Kasumi-1 (cell line): ENCODE measurements around the gene GLT8D2.

Source experiments
- DNase-seq, 2 experiments: peaks; one replicate each; lab custom pipeline; 2025; lab: John Stamatoyannopoulos, UW

The GLT8D2 gene

DNA sequence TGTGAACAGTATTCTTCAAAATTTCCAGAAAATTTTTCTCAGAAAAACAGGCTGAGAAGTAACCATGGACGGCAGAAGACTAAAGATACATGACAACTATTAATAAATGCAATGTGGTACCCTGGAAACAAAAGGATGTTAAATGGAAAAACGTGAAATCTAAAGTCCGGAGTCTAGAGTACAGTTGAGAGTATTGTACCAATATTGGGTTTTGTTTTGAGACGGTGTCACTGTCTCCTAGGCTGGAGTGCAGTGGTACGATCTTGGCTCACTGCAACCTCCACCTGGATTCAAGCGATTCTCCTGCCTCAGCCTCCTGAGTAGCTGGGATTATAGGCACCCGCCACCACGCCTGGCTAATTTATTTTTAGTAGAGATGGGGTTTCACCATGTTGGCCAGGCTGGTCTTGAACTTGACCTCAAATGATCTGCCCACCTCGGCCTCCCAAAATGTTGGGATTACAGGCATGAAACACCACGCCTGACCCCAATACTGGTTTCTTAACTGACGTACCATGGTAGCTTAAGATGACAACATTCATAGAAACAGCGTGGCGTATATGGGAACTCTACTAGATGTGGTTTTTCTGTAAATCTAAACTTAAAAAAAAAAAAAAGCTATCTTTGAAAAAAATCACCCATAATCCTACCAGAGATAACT, 101.1 kb downstream of the GLT8D2 start:
- no peak for DNase-seq

DNA sequence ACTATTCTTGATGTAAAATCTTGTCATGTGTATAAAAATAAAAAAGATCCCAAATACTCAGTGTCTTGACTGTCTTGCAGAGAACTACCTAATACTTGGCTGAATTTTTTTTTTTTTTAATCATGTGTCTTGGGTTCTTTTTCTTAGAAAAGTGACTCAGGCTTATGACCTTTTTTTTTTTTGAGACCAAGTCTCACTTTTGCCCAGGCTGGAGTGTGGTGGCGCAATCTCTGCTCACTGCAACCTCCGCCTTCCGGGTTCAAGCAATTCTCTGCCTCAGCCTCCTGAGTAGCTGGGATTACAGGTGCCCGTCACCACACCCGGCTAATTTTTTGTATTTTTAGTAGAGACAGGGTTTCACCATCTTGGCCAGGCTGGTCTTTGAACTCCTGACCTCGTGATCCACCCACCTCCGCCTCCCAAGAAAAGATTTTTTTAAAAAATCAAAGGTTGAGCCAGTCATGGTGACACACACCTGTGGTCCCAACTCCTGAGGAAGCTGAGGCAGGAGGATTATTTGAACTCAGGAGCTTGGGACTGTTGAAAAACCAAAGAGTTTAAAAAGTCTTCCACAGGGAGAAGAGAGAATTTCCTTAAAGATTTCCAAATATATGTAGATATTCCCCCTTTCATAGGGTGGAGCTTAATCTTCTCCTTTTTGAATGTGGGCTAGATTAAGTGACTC, 102.0 kb downstream of the GLT8D2 start:
- no peak for DNase-seq

DNA sequence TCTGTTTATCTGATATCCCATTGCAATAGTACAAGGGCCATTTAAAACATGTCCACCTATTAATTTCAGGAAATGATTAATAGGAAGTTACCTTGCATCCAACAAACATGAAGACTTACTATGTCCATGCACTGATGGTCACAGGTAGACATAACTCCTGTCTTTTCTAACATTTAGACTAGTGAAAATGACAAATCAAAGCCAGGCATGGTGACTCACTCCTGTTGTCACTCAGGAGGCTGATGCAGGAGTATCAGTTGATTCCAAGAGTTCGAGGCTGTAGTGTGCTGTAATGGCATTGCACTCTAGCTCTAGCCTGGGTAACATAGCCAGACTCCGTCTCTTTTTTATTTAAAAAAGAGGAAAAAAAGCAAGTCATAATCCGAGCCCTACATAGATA, 105.0 kb downstream of the GLT8D2 start:
- no peak for DNase-seq
